Activated CD4-positive, alpha-beta T cell treated with anti-CD3 and anti-CD28 coated beads for 4 hours (primary cell): ENCODE data around the gene GDF15.
"Not testable (repeated sequence)": the region's sequence is repeated elsewhere in the genome, so short reads cannot be mapped to it uniquely, and the experiment has no call there.

ENCODE experiments used
- DNase-seq, 2 donors: peaks; one replicate each; pipeline ENCODE4 v3.0.0-alpha.2; 2020

GDF15 gene

GRCh38 chr19:18364277-18364825 is 21.6 kb upstream of the GDF15 start:
- not testable (repeated sequence) for DNase-seq

- no peak for DNase-seq
Measured at GRCh38 chr19:18364826-18365528, 21.0 kb upstream of the GDF15 start.

GRCh38 chr19:18366021-18366435 is 19.9 kb upstream of the GDF15 start:
- DNase-seq, result no peak

- DNase-seq, result no peak
Measured at GRCh38 chr19:18368504-18369222, 17.3 kb upstream of the GDF15 start.

GRCh38 chr19:18373407-18373891 is 12.5 kb upstream of the GDF15 start:
- no peak for DNase-seq

GRCh38 chr19:18373892-18374629 is 11.9 kb upstream of the GDF15 start:
- DNase-seq, result peak in 1 of 2 donors; percentile 13

GRCh38 chr19:18377026-18377425 is 8.9 kb upstream of the GDF15 start:
- DNase-seq, result no peak

GRCh38 chr19:18379803-18380747 is 5.9 kb upstream of the GDF15 start:
- DNase-seq, result no peak

GRCh38 chr19:18380843-18381242 is 5.1 kb upstream of the GDF15 start:
- DNase-seq, result no peak

GRCh38 chr19:18383622-18384021 is 2.3 kb upstream of the GDF15 start:
- DNase-seq, result not testable (repeated sequence)

GRCh38 chr19:18384775-18385174 is 1.2 kb upstream of the GDF15 start:
- DNase-seq, result no peak

GRCh38 chr19:18385359-18385674 is 641 bp upstream of the GDF15 start:
- no peak for DNase-seq

- no peak for DNase-seq
Measured at GRCh38 chr19:18386543-18387271, 749 bp downstream of the GDF15 start.

- peak; percentile 58 to 75 for DNase-seq
Measured at GRCh38 chr19:18388100-18388959, 2.4 kb downstream of the GDF15 start.

GRCh38 chr19:18388960-18389725 is 3.2 kb downstream of the GDF15 start:
- DNase-seq, result no peak

- DNase-seq, result no peak
Measured at GRCh38 chr19:18389726-18390064, 3.7 kb downstream of the GDF15 start.

GRCh38 chr19:18390065-18390907 is 4.3 kb downstream of the GDF15 start:
- DNase-seq, result no peak

- DNase-seq, result no peak
Measured at GRCh38 chr19:18391509-18392075, 5.6 kb downstream of the GDF15 start.

- DNase-seq, result no peak
Measured at GRCh38 chr19:18392417-18392816, 6.5 kb downstream of the GDF15 start.
